ENCODE measurements around the gene ZNF587B.

The ZNF587B gene

DNA sequence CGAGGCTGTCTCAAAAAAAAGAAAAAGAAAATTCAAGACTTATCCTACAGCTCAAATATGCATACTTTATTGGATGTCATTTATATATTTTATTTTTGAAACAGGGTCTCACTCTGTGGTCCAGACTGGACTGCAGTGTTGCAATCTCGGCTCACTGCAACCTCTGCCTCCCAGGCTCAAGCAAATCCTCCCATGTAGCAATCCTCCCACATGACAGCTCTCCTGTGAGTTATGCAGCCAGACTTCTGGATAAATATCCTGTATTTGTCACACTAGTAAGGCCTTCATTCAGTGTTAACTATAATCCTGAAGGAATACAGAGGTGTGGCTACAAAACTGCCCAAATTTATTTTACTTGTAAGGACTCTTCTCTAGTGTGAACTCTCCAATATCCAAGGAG is 22.6 kb upstream of the ZNF587B start:
- no peak for TF ChIP-seq POLR2AphosphoS5 (IDR thresholded peaks at IDR 0.05; ENCODE audit: low read depth, low read length)
- no peak for TF ChIP-seq TAF1 (IDR thresholded peaks at IDR 0.05; ENCODE audit: borderline replicate concordance, insufficient read depth, low read length)
- TF ChIP-seq SIN3A (IDR thresholded peaks at IDR 0.05; ENCODE audit: borderline replicate concordance, insufficient read depth, low read length), result no peak; the same call in 1 of the 2 replicates
- TF ChIP-seq REST (IDR thresholded peaks at IDR 0.05; ENCODE audit: insufficient read depth in 1 of 2, low read depth in 2 of 2, low read length in 2 of 2), result no peak
- no peak for TF ChIP-seq FOXP2 (optimal IDR thresholded peaks at IDR 0.05; ENCODE audit: borderline replicate concordance, extremely low read depth, extremely low read length, insufficient read depth)

DNA sequence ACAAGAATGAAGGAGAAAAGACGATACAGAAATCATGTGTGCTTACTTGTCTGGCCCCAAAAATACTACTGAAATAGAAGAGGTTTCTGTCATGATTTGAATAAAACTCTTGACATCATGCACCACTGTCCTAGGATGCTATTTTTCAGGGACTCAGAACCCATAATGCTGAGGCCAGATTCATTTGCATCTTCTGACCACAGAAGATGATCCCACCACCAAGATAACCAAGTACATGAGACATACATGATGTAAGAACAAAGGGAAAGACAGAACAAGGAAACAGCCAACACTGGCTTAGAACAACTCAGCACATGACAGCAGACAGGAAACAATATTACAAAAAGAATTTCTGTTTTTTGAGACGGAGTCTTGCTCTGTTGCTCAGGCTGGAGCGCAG is 17.9 kb upstream of the ZNF587B start:
- TF ChIP-seq REST (IDR thresholded peaks at IDR 0.05; ENCODE audit: insufficient read depth in 1 of 2, low read depth in 2 of 2, low read length in 2 of 2) (no peak), POLR2AphosphoS5 (IDR thresholded peaks at IDR 0.05; ENCODE audit: low read depth, low read length) (no peak), SIN3A (IDR thresholded peaks at IDR 0.05; ENCODE audit: borderline replicate concordance, insufficient read depth, low read length) (no peak), TAF1 (IDR thresholded peaks at IDR 0.05; ENCODE audit: borderline replicate concordance, insufficient read depth, low read length) (no peak), FOXP2 (optimal IDR thresholded peaks at IDR 0.05; ENCODE audit: borderline replicate concordance, extremely low read depth, extremely low read length, insufficient read depth) (no peak)

DNA sequence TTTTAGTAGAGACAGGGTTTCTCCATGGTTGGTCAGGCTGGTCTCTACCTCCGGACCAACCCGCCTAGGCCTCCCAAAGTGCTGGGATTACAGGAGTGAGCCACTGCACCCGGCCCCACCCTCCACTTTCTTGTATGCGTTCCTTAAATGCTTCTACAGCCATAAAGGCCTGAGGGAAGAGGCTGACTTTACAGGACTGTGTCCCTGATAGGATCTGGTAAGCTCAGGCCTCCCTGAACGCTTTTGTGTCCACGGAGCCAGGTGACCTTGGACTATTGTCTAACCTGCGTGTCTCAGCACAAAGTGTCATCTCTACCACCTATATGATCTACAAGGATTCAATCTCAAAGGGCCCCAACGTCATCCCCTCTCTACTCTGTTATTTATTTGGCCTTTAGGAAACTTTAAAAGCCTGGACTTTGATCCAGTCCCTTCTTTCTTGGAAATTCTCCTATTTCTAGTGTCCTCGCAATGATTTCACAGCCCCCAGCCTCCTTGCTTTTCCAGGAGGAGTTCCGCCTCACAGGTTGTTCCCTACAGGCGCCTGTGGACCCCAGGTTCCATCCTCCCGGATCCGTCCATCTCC is 16.1 kb upstream of the ZNF587B start:
- TF ChIP-seq POLR2AphosphoS5 (IDR thresholded peaks at IDR 0.05; ENCODE audit: low read depth, low read length) (no peak), TAF1 (IDR thresholded peaks at IDR 0.05; ENCODE audit: borderline replicate concordance, insufficient read depth, low read length) (no peak), SIN3A (IDR thresholded peaks at IDR 0.05; ENCODE audit: borderline replicate concordance, insufficient read depth, low read length) (no peak), REST (IDR thresholded peaks at IDR 0.05; ENCODE audit: insufficient read depth in 1 of 2, low read depth in 2 of 2, low read length in 2 of 2) (no peak), FOXP2 (optimal IDR thresholded peaks at IDR 0.05; ENCODE audit: borderline replicate concordance, extremely low read depth, extremely low read length, insufficient read depth) (no peak)

DNA sequence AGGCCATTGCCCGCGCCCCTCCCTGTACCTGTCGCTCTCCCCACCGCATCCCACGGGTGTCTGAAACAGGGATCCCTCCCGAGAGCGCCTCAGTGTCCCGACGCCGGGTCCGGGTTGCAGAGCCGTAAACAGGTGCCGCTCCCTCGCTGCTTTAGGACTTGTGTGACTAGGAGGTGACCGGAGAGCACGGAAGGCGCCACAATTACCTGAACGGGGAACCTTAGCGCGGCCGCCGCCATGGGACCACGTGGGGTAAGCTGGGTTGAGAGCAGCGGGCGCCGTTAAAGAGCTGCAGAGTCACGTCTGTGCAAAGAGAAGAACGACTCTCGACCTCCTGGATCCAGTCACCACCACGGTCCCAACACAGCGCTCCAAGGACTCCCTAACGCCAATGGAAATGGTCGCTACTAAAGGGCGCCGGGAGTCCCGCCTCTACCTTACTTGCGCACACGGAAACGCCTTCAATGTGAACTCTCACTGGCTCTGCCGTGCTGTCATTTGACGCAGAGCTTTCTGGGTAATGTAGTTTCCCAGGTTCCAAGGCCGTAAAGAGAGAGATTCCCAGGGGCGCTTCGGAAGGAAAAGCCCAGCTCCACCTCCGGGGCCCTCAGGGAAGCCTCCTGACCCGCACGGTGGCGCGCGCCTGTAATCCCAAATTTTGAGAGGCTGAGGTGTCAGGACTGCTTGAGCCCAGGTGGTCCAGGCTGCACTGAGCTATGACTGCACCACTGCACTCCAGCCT is 15.4 kb upstream of the ZNF587B start, which contains the start of gene ZNF552:
Gene ZNF552, minus strand, starts transcription at position 409 of the 742 bp plus-strand sequence. Its CDS starts 170 bp downstream, at position 239.
- no peak for TF ChIP-seq REST (IDR thresholded peaks at IDR 0.05; ENCODE audit: insufficient read depth in 1 of 2, low read depth in 2 of 2, low read length in 2 of 2)
- 0 out of 2 replicates have a peak, but pooled peaks have one; percentile 57 for TF ChIP-seq SIN3A (IDR thresholded peaks at IDR 0.05; ENCODE audit: borderline replicate concordance, insufficient read depth, low read length)
- TF ChIP-seq POLR2AphosphoS5 (IDR thresholded peaks at IDR 0.05; ENCODE audit: low read depth, low read length), result peak; percentile 82
- 0 out of 2 replicates have a peak, but pooled peaks have one; percentile 36 for TF ChIP-seq TAF1 (IDR thresholded peaks at IDR 0.05; ENCODE audit: borderline replicate concordance, insufficient read depth, low read length)
- peak; percentile 33 for TF ChIP-seq FOXP2 (optimal IDR thresholded peaks at IDR 0.05; ENCODE audit: borderline replicate concordance, extremely low read depth, extremely low read length, insufficient read depth)

All from PFSK-1 (cell line).